K562 (cell line): ENCODE results near the gene FTSJ1. TPM values are rescaled to one million over a fixed set of nuclear protein-coding genes. Genes with fewer than 3 reads are reported as not detected.

Experiments used
- E2F8 ChIP-seq: fragments of 450-650 bp; IDR thresholded peaks from 2 replicates; pipeline ENCODE4 v1.7.1; 2018; ENCODE audit warnings: mild to moderate bottlenecking, low read depth; ENCODE audit not compliant: partially characterized antibody
- EGR1 ChIP-seq: fragments of 450-650 bp; conservative IDR thresholded peaks from 2 replicates; pipeline ENCODE4 v1.6.1; 2017; ENCODE audit warnings: mild to moderate bottlenecking
- ELF4 ChIP-seq: fragments of 450-650 bp; formaldehyde crosslinking; IDR thresholded peaks from 2 replicates; pipeline ENCODE4 v1.4.0; 2022; ENCODE audit warnings: missing genetic modification characterization
- FOXJ2 ChIP-seq: fragments of 200-800 bp; sonication (Bioruptor generic); IDR thresholded peaks from 2 replicates; pipeline ENCODE4 v1.6.1; 2016; ENCODE audit warnings: missing genetic modification characterization, missing compliant biosample characterization
- HDGF ChIP-seq: fragments of 450-650 bp; IDR thresholded peaks from 2 replicates; pipeline ENCODE4 v1.6.1; 2016
- HES1 ChIP-seq: fragments of 450-650 bp; IDR thresholded peaks from 2 replicates; pipeline ENCODE4 v1.6.1; 2016; ENCODE audit warnings: low read depth, mild to moderate bottlenecking, moderate library complexity
- MTA1 ChIP-seq: fragments of 450-650 bp; IDR thresholded peaks from 2 replicates; pipeline ENCODE4 v1.6.1; 2017; ENCODE audit warnings: borderline replicate concordance
- NR0B1 ChIP-seq: fragments of 450-650 bp; IDR thresholded peaks from one replicate; pipeline ENCODE4 v1.6.1; 2018; ENCODE audit warnings: mild to moderate bottlenecking, moderate library complexity; ENCODE audit not compliant: partially characterized antibody
- RFX7 ChIP-seq: fragments of 250-450 bp; sonication (Bioruptor Pico); IDR thresholded peaks from 2 replicates; pipeline ENCODE4 v1.5.1; 2021; ENCODE audit warnings: mild to moderate bottlenecking
- SRSF1 ChIP-seq: fragments of 200-400 bp; formaldehyde crosslinking; IDR thresholded peaks from 2 replicates; pipeline ENCODE4 v1.6.1; 2017; ENCODE audit warnings: mild to moderate bottlenecking, low read depth, low read length, moderate library complexity
- THRB ChIP-seq: fragments of 450-650 bp; formaldehyde crosslinking; conservative IDR thresholded peaks from 2 replicates; pipeline ENCODE4 v1.4.0; 2022; ENCODE audit warnings: mild to moderate bottlenecking, missing genetic modification characterization
- WHSC1 ChIP-seq: IDR thresholded peaks from one replicate; pipeline ENCODE4 v1.6.1; 2012; ENCODE audit warnings: low read length, control low read depth, inconsistent platforms
- YY1 ChIP-seq, 3 experiments: IDR thresholded peaks; 2 replicates each; pipeline ENCODE4 v1.6.1; 2011; ENCODE audit warnings: low read length in 2 of 3, mild to moderate bottlenecking in 2 of 3, moderate library complexity in 2 of 3, borderline replicate concordance in 1 of 3, control low read depth in 1 of 3, low read depth in 1 of 3; ENCODE audit not compliant: insufficient read depth in 3 of 3, insufficient replicate concordance in 2 of 3, control insufficient read depth in 1 of 3, insufficient read length in 1 of 3; ENCODE audit errors: extremely low read depth in 1 of 3
- ZNF280A ChIP-seq: fragments of 450-650 bp; IDR thresholded peaks from 2 replicates; pipeline ENCODE4 v1.6.1; 2018; ENCODE audit warnings: mild to moderate bottlenecking, low read depth; ENCODE audit not compliant: partially characterized antibody
- ZNF512 ChIP-seq: IDR thresholded peaks from 2 replicates; pipeline ENCODE4 v1.6.1; 2016; ENCODE audit warnings: missing genetic modification characterization, missing compliant biosample characterization
- polyA plus RNA-seq, 8 experiments: library from polyadenylated mRNA; depleted of rRNA in 4 of 8; stranded (reverse) in 5 of 8; unstranded in 3 of 8; fragments of >200 nt; fragmentation: Nextera tagmentation in 2 of 8; fragmentation: Illumina TruSeq in 1 of 8; extraction: Ambion mirVana in 2 of 8; extraction: Trizol in 1 of 8; gene quantifications; 2 replicates each; pipeline versions ENCODE4 v1.2.1 to v1.2.3, GENCODE V29; 2011 to 2014; ENCODE audit warnings: inconsistent platforms in 1 of 8, missing spikeins in 1 of 8
- total RNA-seq, 7 experiments: library from RNA; depleted of rRNA in 6 of 7; stranded (reverse); fragments of >200 nt in 6 of 7; fragmentation: Illumina TruSeq in 2 of 7; extraction: Trizol in 2 of 7; gene quantifications; 2 replicates each; pipeline versions ENCODE4 v1.2.1 to v1.2.3, GENCODE V29; 2011 to 2021; ENCODE audit warnings: low replicate concordance in 1 of 7

Gene FTSJ1
- total and polyA plus RNA-seq, 9 of the 15 experiments (the other 6 are each of a cell fraction or from before 2014, with no cell fraction given), result 12.2 to 95.6 (median 71.6) TPM

GRCh38 chrX:48468693-48469691, 7.0 kb upstream of the FTSJ1 start (continued):
- TF ChIP-seq MTA1, result 0 out of 2 replicates have a peak, but pooled peaks have one; percentile 45
- no peak for TF ChIP-seq ZNF280A
- TF ChIP-seq SRSF1, result no peak
- TF ChIP-seq YY1 (IDR thresholded peaks at IDR 0.05; ENCODE audit: borderline replicate concordance in 1 of 3, control insufficient read depth in 1 of 3, extremely low read depth in 1 of 3, insufficient read depth in 3 of 3, insufficient read length in 1 of 3, insufficient replicate concordance in 2 of 3, low read depth in 1 of 3, low read length in 2 of 3), result peak in 1 of 3 experiments; percentile 6
- peak; percentile 24 for TF ChIP-seq E2F8
- no peak for TF ChIP-seq ELF4 (CRISPR knock-in tag)
- TF ChIP-seq WHSC1, result no peak
- TF ChIP-seq HDGF, result no peak
- no peak for TF ChIP-seq ZNF512
- no peak for TF ChIP-seq RFX7 (CRISPR knock-in tag)
- TF ChIP-seq THRB (CRISPR knock-in tag), result no peak
- TF ChIP-seq EGR1, result 0 out of 2 replicates have a peak, but pooled peaks have one; percentile 14
- no peak for TF ChIP-seq FOXJ2 (tag)
- TF ChIP-seq NR0B1, result no peak
- TF ChIP-seq HES1, result no peak
